ENCODE measurements around the gene RPS13. TPM values are rescaled to one million over a fixed set of nuclear protein-coding genes. Genes with fewer than 3 reads are reported as not detected.
"Not testable (repeated sequence)": the region's sequence is repeated elsewhere in the genome, so short reads cannot be mapped to it uniquely, and the experiment has no call there.

The RPS13 gene
- total and polyA plus RNA-seq, 2 donors from 2014 or later: 735 to 1,180 TPM

DNA sequence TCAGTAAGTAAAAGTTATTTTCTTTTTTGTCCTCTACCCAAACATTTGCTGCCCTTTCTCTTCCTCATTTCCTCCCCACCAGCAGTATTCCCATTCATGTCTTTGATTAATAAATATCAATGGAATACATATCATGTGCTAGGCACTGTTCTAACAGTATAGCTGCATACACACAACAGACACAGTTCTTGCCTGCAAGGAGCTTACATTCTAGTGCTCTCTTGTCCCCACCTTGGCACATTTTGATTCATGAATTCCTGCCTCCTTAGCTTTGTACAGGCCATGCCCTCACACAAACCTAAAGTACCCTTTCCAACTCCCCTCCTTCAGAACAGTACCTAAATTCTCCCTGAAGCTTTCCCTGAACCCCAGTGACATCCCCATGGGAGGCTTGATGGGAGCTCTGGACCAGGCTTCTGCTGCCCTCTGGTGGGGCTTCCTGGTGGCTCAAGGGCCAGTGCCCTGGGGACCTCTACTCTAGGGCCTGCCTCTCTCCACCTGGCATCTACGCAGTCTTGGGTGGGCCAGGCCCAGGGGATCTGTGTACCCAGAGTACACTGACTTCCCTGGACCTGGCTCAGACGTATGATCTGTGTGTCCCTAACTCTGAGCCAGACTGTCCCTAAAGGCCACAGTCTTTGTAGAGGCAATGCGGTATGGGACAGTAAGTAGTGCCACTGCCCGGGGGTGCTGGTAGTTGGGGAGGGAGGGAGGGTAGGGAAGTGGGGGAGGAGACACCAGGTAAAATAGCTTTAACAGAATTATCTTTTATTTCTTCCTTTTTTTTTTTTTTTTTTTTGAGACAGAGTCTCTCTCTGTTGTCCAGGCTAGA is 14.1 kb downstream of the RPS13 start:
- peak in 4 of 5 donors; percentile 45 to 64 (median 62) for DNase-seq
- TF ChIP-seq, protein P1, sequence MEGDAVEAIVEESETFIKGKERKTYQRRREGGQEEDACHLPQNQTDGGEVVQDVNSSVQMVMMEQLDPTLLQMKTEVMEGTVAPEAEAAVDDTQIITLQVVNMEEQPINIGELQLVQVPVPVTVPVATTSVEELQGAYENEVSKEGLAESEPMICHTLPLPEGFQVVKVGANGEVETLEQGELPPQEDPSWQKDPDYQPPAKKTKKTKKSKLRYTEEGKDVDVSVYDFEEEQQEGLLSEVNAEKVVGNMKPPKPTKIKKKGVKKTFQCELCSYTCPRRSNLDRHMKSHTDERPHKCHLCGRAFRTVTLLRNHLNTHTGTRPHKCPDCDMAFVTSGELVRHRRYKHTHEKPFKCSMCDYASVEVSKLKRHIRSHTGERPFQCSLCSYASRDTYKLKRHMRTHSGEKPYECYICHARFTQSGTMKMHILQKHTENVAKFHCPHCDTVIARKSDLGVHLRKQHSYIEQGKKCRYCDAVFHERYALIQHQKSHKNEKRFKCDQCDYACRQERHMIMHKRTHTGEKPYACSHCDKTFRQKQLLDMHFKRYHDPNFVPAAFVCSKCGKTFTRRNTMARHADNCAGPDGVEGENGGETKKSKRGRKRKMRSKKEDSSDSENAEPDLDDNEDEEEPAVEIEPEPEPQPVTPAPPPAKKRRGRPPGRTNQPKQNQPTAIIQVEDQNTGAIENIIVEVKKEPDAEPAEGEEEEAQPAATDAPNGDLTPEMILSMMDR (IDR thresholded peaks at IDR 0.05; ENCODE audit: borderline replicate concordance, extremely low read depth, insufficient read depth): peak; percentile 70
- no peak overlapping the region for H3K4me3 ChIP-seq (ENCODE audit: low read length in 3 of 3)
- no peaks in the 10 kb centered on the region for H3K36me3 ChIP-seq (ENCODE audit: control insufficient read depth in 2 of 3, insufficient read depth in 3 of 3, low read length in 3 of 3)
- no peaks in the 10 kb centered on the region for H3K4me1 ChIP-seq (ENCODE audit: control insufficient read depth in 2 of 3, insufficient read depth in 2 of 3, low read depth in 1 of 3, low read length in 3 of 3)
- intact Hi-C loops (cut with DNase I): loop anchor here (10.0 kb wide), 2 partner anchors 119 to 239 kb away; no protein-coding TSS in a partner anchor
- FAIRE-seq: no peak
- H3K27ac ChIP-seq (ENCODE audit: low read depth in 2 of 2, low read length in 2 of 2): no peak overlapping the region
- H3K9ac ChIP-seq (ENCODE audit: low read length in 3 of 3): no peak overlapping the region
- H3K27me3 ChIP-seq (ENCODE audit: control insufficient read depth, insufficient read depth, low read length): no peaks in the 10 kb centered on the region
- H3K9me3 ChIP-seq (ENCODE audit: control insufficient read depth in 2 of 3, insufficient read depth in 1 of 3, low read length in 3 of 3): no peaks in the 10 kb centered on the region

- H3K27me3 ChIP-seq (ENCODE audit: control insufficient read depth, insufficient read depth, low read length); H3K36me3 ChIP-seq (ENCODE audit: control insufficient read depth in 2 of 3, insufficient read depth in 3 of 3, low read length in 3 of 3); H3K9me3 ChIP-seq (ENCODE audit: control insufficient read depth in 2 of 3, insufficient read depth in 1 of 3, low read length in 3 of 3); H3K4me1 ChIP-seq (ENCODE audit: control insufficient read depth in 2 of 3, insufficient read depth in 2 of 3, low read depth in 1 of 3, low read length in 3 of 3); DNase-seq; intact Hi-C loops (cut with DNase I); FAIRE-seq; H3K27ac ChIP-seq (ENCODE audit: low read depth in 2 of 2, low read length in 2 of 2); H3K4me3 ChIP-seq (ENCODE audit: low read length in 3 of 3); H3K9ac ChIP-seq (ENCODE audit: low read length in 3 of 3): not testable (repeated sequence)
Observed at GRCh38 chr11:17051146-17051545, 26.3 kb downstream of the RPS13 start.

DNA sequence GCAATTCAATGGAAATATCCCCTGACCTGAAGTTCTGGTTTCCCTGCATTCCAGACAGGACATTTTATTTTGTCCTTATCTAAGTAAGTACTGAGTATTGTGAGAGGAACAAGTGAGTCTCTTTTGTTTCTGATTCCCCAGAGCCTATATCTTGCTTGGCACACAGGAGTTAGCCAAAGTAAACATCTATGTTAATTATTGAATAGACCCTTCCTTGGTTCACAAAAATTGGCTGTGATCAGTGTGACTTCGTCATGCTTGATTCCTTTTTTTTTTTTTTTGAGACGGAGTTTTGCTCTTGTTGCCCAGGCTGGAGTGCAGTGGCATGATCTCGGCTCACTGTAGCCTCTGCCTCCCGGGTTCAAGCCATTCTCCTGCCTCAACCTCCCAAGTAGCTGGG is 29.0 kb downstream of the RPS13 start:
- H3K9me3 ChIP-seq (ENCODE audit: control insufficient read depth in 2 of 3, insufficient read depth in 1 of 3, low read length in 3 of 3); H3K27me3 ChIP-seq (ENCODE audit: control insufficient read depth, insufficient read depth, low read length); H3K9ac ChIP-seq (ENCODE audit: low read length in 3 of 3); H3K27ac ChIP-seq (ENCODE audit: low read depth in 2 of 2, low read length in 2 of 2); FAIRE-seq; H3K36me3 ChIP-seq (ENCODE audit: control insufficient read depth in 2 of 3, insufficient read depth in 3 of 3, low read length in 3 of 3); H3K4me1 ChIP-seq (ENCODE audit: control insufficient read depth in 2 of 3, insufficient read depth in 2 of 3, low read depth in 1 of 3, low read length in 3 of 3); intact Hi-C loops (cut with DNase I); H3K4me3 ChIP-seq (ENCODE audit: low read length in 3 of 3): not testable (repeated sequence)
- DNase-seq: peak in 1 of 5 donors; percentile 21

GRCh38 chr11:17046690-17047089 is 30.8 kb downstream of the RPS13 start:
- TF ChIP-seq, protein P1 (IDR thresholded peaks at IDR 0.05; ENCODE audit: borderline replicate concordance, extremely low read depth, insufficient read depth): no peak
- Histone ChIP-seq H3K27ac (ENCODE audit: low read depth in 2 of 2, low read length in 2 of 2) (no peak overlapping the region), H3K4me3 (ENCODE audit: low read length in 3 of 3) (no peak overlapping the region), H3K36me3 (ENCODE audit: control insufficient read depth in 2 of 3, insufficient read depth in 3 of 3, low read length in 3 of 3) (no peaks in the 10 kb centered on the region), H3K9me3 (ENCODE audit: control insufficient read depth in 2 of 3, insufficient read depth in 1 of 3, low read length in 3 of 3) (no peaks in the 10 kb centered on the region), H3K27me3 (ENCODE audit: control insufficient read depth, insufficient read depth, low read length) (no peaks in the 10 kb centered on the region), H3K9ac (ENCODE audit: low read length in 3 of 3) (no peak overlapping the region), H3K4me1 (ENCODE audit: control insufficient read depth in 2 of 3, insufficient read depth in 2 of 3, low read depth in 1 of 3, low read length in 3 of 3) (no peaks in the 10 kb centered on the region)
- intact Hi-C loops (cut with DNase I): no loop called here
- FAIRE-seq (no peak), DNase-seq (no peak)
